AG04450 (cell line): ENCODE measurements around the gene MUC6. TPM values are rescaled to one million over a fixed set of nuclear protein-coding genes. Genes with fewer than 3 reads are reported as not detected.

Experiments used
- CTCF ChIA-PET: fragments of 300-600, 350-600 bp; formaldehyde crosslinking; extraction: SDS; loops from one replicate; lab custom pipeline; 2022; ENCODE audit warnings: antibody characterized with exemption, inconsistent platforms; lab: Charles Lee
- POLR2A ChIA-PET: fragments of 350-600 bp; formaldehyde crosslinking; extraction: SDS; loops from one replicate; lab custom pipeline; 2021; ENCODE audit warnings: antibody characterized with exemption, inconsistent platforms; lab: Yijun Ruan, JAX
- DNase-seq: peaks from one replicate; pipeline ENCODE4 v3.0.0-alpha.2; 2011; ENCODE audit warnings: low read depth, low spot score
- H3K27ac ChIP-seq: one replicate; pipeline ENCODE4 v1.5.1; 2012; ENCODE audit warnings: low read depth, low read length, control low read depth
- H3K27me3 ChIP-seq: one replicate; pipeline ENCODE4 v1.6.0; 2012; ENCODE audit warnings: low read length; ENCODE audit not compliant: control insufficient read depth, insufficient read depth
- H3K4me3 ChIP-seq: 2 replicates; pipeline ENCODE4 v1.5.1; 2011; ENCODE audit warnings: mild to moderate bottlenecking, low read depth, low read length, control low read depth
- H3K9me3 ChIP-seq: 2 replicates; pipeline ENCODE4 v1.5.1; 2012; ENCODE audit warnings: low read length; ENCODE audit not compliant: control insufficient read depth, insufficient read depth
- polyA plus RNA-seq: library from polyadenylated mRNA; depleted of rRNA; stranded (reverse); fragments of >200 nt; gene quantifications from 2 replicates; pipeline ENCODE4 v1.2.3, GENCODE V29; 2011
- TF ChIP-seq, protein P1 (sequence below): IDR thresholded peaks from 2 replicates; pipeline ENCODE4 v1.5.1; 2011; ENCODE audit warnings: low read depth, low read length, control low read depth, inconsistent platforms

Gene MUC6
- polyA plus RNA-seq, 1 experiment = not detected

DNA sequence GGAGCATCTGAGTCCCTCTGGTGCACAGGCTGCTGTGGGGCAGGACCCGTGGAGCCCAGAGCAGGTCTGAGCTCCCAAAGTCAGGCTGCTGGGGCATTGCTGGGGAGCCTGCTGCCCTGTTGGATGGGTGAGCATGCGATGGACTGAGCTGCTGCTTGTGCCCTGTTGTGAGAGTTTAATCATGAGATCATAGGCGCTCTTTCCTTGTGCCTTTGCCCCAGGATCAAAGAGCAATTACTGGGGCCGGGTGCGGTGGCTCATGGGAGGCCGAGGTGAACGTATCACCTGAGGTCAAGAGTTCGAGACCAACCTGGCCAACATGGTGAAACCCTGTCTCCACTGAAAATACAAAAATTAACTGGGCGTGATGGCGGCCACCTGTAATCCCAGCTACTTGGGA lies 37.5 kb downstream of the MUC6 start:
- POLR2A ChIA-PET = no interaction called here
- no peak overlapping the region for H3K4me3 ChIP-seq
- CTCF ChIA-PET = interaction anchor here (0.6 kb wide), 1 partner anchor 147 kb away, joined by 3 read pairs; no protein-coding TSS in a partner anchor
- no peaks in the 10 kb centered on the region; the same call in 1 of the 2 replicates for H3K9me3 ChIP-seq
- no peak overlapping the region for H3K27ac ChIP-seq
- no peaks in the 10 kb centered on the region for H3K27me3 ChIP-seq
- TF ChIP-seq, protein P1, sequence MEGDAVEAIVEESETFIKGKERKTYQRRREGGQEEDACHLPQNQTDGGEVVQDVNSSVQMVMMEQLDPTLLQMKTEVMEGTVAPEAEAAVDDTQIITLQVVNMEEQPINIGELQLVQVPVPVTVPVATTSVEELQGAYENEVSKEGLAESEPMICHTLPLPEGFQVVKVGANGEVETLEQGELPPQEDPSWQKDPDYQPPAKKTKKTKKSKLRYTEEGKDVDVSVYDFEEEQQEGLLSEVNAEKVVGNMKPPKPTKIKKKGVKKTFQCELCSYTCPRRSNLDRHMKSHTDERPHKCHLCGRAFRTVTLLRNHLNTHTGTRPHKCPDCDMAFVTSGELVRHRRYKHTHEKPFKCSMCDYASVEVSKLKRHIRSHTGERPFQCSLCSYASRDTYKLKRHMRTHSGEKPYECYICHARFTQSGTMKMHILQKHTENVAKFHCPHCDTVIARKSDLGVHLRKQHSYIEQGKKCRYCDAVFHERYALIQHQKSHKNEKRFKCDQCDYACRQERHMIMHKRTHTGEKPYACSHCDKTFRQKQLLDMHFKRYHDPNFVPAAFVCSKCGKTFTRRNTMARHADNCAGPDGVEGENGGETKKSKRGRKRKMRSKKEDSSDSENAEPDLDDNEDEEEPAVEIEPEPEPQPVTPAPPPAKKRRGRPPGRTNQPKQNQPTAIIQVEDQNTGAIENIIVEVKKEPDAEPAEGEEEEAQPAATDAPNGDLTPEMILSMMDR = no peak
- no peak for DNase-seq

DNA sequence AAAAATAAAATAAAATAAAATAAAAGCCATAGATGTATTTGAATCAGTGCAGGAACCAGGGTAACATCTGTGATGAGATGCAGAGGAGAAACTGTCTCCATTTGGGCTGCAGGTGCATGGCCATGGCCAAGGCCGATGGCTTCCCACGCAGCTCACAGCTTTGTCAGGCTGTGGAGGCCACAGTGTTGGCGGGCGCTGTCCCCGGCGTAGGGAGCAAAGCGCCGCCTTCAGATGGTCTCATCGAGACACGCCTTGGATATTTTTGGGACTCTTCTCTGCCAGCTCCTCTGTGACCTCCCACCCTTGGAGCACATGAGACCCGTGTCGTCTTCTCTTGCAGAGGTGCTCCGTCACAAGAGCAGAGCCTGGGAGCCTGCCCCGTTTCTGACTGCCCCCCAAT lies 38.6 kb downstream of the MUC6 start:
- Histone ChIP-seq H3K27me3 (no peaks in the 10 kb centered on the region), H3K9me3 (no peaks in the 10 kb centered on the region; the same call in 1 of the 2 replicates), H3K4me3 (no peak overlapping the region), H3K27ac (no peak overlapping the region)
- POLR2A ChIA-PET = no interaction called here
- CTCF ChIA-PET = no interaction called here
- DNase-seq = no peak
- TF ChIP-seq, protein P1 = no peak

DNA sequence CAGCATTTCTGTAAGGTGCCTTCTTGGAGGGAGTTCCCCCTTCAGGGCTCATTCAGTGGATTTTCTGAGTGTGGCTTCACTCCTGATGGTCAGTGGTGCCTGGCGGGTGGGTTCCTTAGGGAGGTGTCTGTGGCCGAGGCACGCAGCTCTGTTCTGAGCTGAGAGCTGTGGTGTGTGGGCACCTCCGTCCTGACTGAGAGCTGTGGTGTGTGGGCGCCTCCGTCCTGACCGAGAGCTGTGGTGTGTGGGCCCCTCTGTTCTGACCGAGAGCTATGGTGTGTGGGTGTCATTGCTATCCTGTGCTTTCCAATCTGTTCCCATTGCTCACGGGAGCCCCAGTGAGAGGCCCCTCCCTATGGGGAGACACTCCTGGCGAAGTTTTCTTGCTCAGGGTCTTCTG lies 39.8 kb downstream of the MUC6 start:
- CTCF ChIA-PET = no interaction called here

DNA sequence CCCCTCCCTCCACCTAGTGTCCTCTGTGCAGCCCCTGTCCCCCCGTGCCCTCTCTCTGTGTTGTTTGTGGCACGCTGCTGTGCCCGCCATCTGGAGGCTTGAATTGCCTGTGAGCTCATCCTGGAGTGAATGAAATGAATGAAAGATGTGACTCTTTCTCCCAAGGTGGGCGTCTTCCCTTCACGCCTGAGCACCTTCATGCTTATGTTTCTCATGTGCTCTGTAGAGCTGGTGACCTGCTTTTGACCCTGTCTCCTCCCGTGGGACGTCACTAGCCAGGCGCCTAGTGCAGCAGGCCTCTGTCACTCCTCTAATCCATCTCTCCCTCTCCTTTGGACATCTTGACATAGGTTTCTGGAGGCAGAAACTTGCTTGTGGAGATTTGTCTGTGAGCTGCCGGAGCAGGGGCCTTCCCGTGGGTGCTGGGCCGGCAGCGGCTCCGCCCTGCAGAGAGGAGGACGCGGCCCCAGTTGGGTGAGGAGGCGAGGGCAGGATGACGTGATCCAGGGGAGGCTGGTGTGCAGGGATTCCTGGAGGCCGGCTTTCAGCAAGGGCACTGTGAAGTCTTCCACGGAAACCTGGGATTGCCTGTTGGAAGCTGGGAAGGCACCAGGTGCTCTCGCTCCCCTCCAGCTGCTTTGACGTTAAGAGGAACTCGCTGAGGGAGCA lies 40.6 kb downstream of the MUC6 start:
- no peak for DNase-seq
- Histone ChIP-seq H3K4me3 (no peak overlapping the region), H3K27me3 (no peaks in the 10 kb centered on the region), H3K9me3 (no peaks in the 10 kb centered on the region; the same call in 1 of the 2 replicates), H3K27ac (no peak overlapping the region)
- ChIA-PET POLR2A (no interaction called here), CTCF (no interaction called here)
- TF ChIP-seq, protein P1 = no peak

More for the DNA sequence above, 39.8 kb downstream of the MUC6 start:
- no peaks in the 10 kb centered on the region; the same call in 1 of the 2 replicates for H3K9me3 ChIP-seq
- H3K4me3 ChIP-seq = no peak overlapping the region
- POLR2A ChIA-PET = no interaction called here
- H3K27me3 ChIP-seq = no peaks in the 10 kb centered on the region
- H3K27ac ChIP-seq = no peak overlapping the region
- TF ChIP-seq, protein P1 = no peak
- no peak for DNase-seq

DNA sequence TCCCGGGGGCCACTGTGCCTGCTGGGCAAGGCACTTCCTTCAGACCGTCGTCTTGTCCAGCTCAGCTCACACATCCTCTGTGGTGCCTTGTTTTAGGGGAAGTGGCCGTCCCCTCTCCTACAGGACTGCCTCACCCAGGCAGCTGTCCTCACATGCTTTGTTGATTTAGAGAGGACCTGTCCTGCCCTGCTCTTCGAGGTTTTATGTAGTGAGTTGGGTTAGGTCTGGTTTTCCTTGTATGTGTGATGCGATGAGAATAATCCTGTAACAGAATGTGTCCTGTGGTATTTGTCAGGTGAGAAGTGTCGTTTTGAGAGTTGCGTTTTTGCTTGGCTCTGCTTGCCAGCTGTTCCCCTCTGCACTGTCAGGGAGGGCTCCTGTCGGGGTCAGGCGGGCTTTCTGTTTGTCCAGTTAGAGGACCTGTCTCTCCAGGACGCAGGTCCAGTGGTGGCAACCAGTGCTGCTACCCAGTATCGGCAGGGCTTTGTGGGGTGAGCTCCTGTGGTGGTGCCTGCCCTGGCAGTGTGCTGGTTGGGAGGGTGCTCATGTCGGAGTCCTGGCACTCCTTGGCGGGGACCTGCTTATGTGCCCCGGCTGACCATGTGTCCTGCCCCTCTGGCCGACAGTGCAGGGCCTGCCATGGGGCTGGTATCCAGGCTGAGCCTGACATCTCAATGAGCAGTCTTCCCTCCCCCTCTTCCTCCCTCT lies 41.3 kb downstream of the MUC6 start:
- Histone ChIP-seq H3K27me3 (no peaks in the 10 kb centered on the region), H3K9me3 (no peaks in the 10 kb centered on the region; the same call in 1 of the 2 replicates), H3K4me3 (no peak overlapping the region), H3K27ac (no peak overlapping the region)
- ChIA-PET CTCF (no interaction called here), POLR2A (no interaction called here)
- no peak for DNase-seq
- TF ChIP-seq, protein P1 = no peak
